HEK293 (cell line): ENCODE results near the gene GGT5.

Experiments used
- CTCF ChIA-PET: fragments of 350-600 bp; formaldehyde crosslinking; extraction: SDS; loops from one replicate; lab custom pipeline; 2021; ENCODE audit warnings: antibody characterized with exemption; lab: Yijun Ruan, JAX
- POLR2A ChIA-PET: fragments of 300-600 bp; formaldehyde crosslinking; extraction: SDS; loops from one replicate; lab custom pipeline; 2020; ENCODE audit warnings: antibody characterized with exemption, inconsistent platforms; lab: Yijun Ruan, JAX
- H3K27ac ChIP-seq: fragments of 200-500 bp; sonication (Bioruptor generic); 2 replicates; pipeline ENCODE4 v1.5.1; 2014; ENCODE audit warnings: low read depth, low read length, control low read depth, inconsistent platforms; ENCODE audit errors: extremely low read depth
- H3K36me3 ChIP-seq, 2 experiments: fragments of 200-500 bp in 1 of 2; sonication (Bioruptor generic) in 1 of 2; 1 replicate in 1 of 2; 2 replicates in 1 of 2; pipeline ENCODE4 v1.5.1; 2014 to 2017; ENCODE audit warnings: inconsistent platforms in 2 of 2, low read length in 2 of 2; ENCODE audit not compliant: control insufficient read depth in 2 of 2, insufficient read depth in 1 of 2
- H3K4me1 ChIP-seq: fragments of 200-500 bp; sonication (Bioruptor generic); 2 replicates; pipeline ENCODE4 v1.5.1; 2014; ENCODE audit warnings: mild to moderate bottlenecking, low read length, inconsistent platforms; ENCODE audit not compliant: control insufficient read depth, insufficient read depth
- H3K4me3 ChIP-seq: 2 replicates; pipeline ENCODE4 v1.5.1; 2011; ENCODE audit warnings: low read depth, mild to moderate bottlenecking, control low read depth, low read length, moderate library complexity
- H3K9me3 ChIP-seq: fragments of 200-500 bp; sonication (Bioruptor generic); 2 replicates; pipeline ENCODE4 v1.5.1; 2014; ENCODE audit warnings: low read depth, low read length, inconsistent platforms; ENCODE audit not compliant: control insufficient read depth, insufficient read depth
- KLF1 ChIP-seq: fragments of 450-650 bp; formaldehyde crosslinking; IDR thresholded peaks from 2 replicates; pipeline ENCODE4 v1.5.1; 2016; ENCODE audit warnings: missing biosample characterization, missing genetic modification characterization
- KLF8 ChIP-seq: fragments of 450-650 bp; formaldehyde crosslinking; IDR thresholded peaks from 2 replicates; pipeline ENCODE4 v1.5.1; 2016; ENCODE audit warnings: missing biosample characterization, missing genetic modification characterization
- PRDM10 ChIP-seq: fragments of 450-650 bp; formaldehyde crosslinking; IDR thresholded peaks from 2 replicates; pipeline ENCODE4 v1.5.1; 2016; ENCODE audit warnings: missing biosample characterization, missing genetic modification characterization
- RBAK ChIP-seq: fragments of 450-650 bp; formaldehyde crosslinking; IDR thresholded peaks from 2 replicates; pipeline ENCODE4 v1.5.1; 2016; ENCODE audit warnings: missing biosample characterization, missing genetic modification characterization
- SCRT2 ChIP-seq: fragments of 450-650 bp; formaldehyde crosslinking; IDR thresholded peaks from 2 replicates; pipeline ENCODE4 v1.5.1; 2016; ENCODE audit warnings: missing biosample characterization, missing genetic modification characterization
- SP3 ChIP-seq: fragments of 450-650 bp; formaldehyde crosslinking; IDR thresholded peaks from 2 replicates; pipeline ENCODE4 v1.5.1; 2016; ENCODE audit warnings: missing biosample characterization, missing genetic modification characterization
- ZBTB7A ChIP-seq: fragments of 450-650 bp; formaldehyde crosslinking; IDR thresholded peaks from 2 replicates; pipeline ENCODE4 v1.5.1; 2016; ENCODE audit warnings: low read depth, missing biosample characterization, missing genetic modification characterization
- ZIC2 ChIP-seq: fragments of 450-650 bp; formaldehyde crosslinking; IDR thresholded peaks from 2 replicates; pipeline ENCODE4 v1.5.1; 2016; ENCODE audit warnings: missing biosample characterization, missing genetic modification characterization
- ZNF239 ChIP-seq: fragments of 450-650 bp; formaldehyde crosslinking; IDR thresholded peaks from 2 replicates; pipeline ENCODE4 v1.5.1; 2016; ENCODE audit warnings: missing biosample characterization, missing genetic modification characterization
- ZNF266 ChIP-seq: fragments of 450-650 bp; formaldehyde crosslinking; IDR thresholded peaks from 2 replicates; pipeline ENCODE4 v1.5.1; 2016; ENCODE audit warnings: missing biosample characterization, missing genetic modification characterization, low read depth
- ZNF292 ChIP-seq: fragments of 450-650 bp; formaldehyde crosslinking; IDR thresholded peaks from 2 replicates; pipeline ENCODE4 v1.5.1; 2016; ENCODE audit warnings: low read depth, missing biosample characterization, missing genetic modification characterization, borderline replicate concordance
- ZNF449 ChIP-seq: fragments of 450-650 bp; formaldehyde crosslinking; IDR thresholded peaks from 2 replicates; pipeline ENCODE4 v1.5.1; 2017; ENCODE audit warnings: missing biosample characterization, mild to moderate bottlenecking, missing genetic modification characterization, moderate library complexity
- ZNF510 ChIP-seq: fragments of 450-650 bp; formaldehyde crosslinking; IDR thresholded peaks from 2 replicates; pipeline ENCODE4 v1.5.1; 2018; ENCODE audit warnings: mild to moderate bottlenecking, missing genetic modification characterization, missing biosample characterization; ENCODE audit not compliant: insufficient replicate concordance
- ZNF777 ChIP-seq: fragments of 450-650 bp; formaldehyde crosslinking; IDR thresholded peaks from 2 replicates; pipeline ENCODE4 v1.5.1; 2017; ENCODE audit warnings: missing biosample characterization, missing genetic modification characterization, borderline replicate concordance
- TF ChIP-seq, protein P1 (sequence below): fragments of 450-650 bp; formaldehyde crosslinking; IDR thresholded peaks from 2 replicates; pipeline ENCODE4 v1.5.1; 2016; ENCODE audit warnings: missing biosample characterization, missing genetic modification characterization

The GGT5 gene

GRCh38 chr22:24181996-24182899 is 62.6 kb downstream of the GGT5 start:
- Histone ChIP-seq H3K27ac (no peak overlapping the region), H3K36me3 (peaks cover 0 to 4% of the 10 kb centered on the region in 2 experiments; a peak in 1 of 3 replicates), H3K9me3 (no peaks in the 10 kb centered on the region), H3K4me3 (no peak overlapping the region), H3K4me1 (peaks cover 3% of the 10 kb centered on the region; the same call in 1 of the 2 replicates)
- CTCF ChIA-PET, result no interaction called here
- POLR2A ChIA-PET, result no interaction called here
- TF ChIP-seq, protein P1, sequence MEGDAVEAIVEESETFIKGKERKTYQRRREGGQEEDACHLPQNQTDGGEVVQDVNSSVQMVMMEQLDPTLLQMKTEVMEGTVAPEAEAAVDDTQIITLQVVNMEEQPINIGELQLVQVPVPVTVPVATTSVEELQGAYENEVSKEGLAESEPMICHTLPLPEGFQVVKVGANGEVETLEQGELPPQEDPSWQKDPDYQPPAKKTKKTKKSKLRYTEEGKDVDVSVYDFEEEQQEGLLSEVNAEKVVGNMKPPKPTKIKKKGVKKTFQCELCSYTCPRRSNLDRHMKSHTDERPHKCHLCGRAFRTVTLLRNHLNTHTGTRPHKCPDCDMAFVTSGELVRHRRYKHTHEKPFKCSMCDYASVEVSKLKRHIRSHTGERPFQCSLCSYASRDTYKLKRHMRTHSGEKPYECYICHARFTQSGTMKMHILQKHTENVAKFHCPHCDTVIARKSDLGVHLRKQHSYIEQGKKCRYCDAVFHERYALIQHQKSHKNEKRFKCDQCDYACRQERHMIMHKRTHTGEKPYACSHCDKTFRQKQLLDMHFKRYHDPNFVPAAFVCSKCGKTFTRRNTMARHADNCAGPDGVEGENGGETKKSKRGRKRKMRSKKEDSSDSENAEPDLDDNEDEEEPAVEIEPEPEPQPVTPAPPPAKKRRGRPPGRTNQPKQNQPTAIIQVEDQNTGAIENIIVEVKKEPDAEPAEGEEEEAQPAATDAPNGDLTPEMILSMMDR, result peak; percentile 67
- TF ChIP-seq SP3, result no peak

DNA sequence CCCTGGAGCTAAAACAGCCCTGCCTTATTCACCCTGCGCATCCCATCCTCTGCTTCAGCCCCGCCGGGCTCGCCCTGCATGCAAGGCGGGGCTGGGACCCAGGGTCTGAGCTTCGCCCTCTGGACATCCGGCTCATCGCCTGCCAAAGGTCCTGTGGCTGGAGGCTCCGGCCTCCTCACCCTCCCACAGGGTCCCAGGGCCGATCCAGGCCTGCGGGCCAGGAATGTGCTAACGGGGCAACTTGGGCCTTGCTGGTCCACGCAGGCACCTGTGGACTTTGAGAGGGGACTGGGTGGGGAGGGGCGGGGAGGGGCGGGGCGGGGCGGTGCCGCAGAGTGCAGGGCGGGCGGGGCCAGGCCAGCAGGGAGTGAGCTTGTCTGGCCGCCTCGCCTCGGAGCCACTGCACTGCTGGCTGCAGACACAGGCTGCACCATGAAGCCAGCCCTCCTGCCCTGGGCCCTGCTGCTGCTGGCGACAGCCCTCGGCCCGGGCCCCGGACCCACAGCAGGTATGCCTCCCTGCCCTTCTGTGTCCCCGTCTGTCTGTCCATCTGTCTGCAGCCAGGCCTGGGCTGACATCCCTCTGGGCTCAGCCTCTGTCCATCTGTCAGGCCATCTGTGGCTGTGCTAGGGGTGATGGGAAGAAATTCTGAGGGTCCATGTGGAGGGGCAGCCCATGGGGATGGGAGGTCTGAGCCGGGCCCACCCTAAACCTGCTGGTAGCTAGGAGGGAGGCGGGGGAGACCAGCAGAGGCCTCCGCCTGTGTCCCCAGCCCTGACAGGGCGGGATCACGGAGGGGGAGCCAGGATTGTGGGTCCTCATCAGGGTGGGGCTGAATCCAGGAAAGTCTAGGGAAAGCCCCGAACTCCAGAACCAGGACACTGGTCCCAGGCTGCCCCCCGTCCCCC is 63.5 kb downstream of the GGT5 start, which contains the start of gene SUSD2:
SUSD2 (plus strand) TSS at position 400 of the 908 bp plus-strand sequence; CDS start at position 433, 33 bp downstream.
- TF ChIP-seq ZNF449 (tag by site-specific recombination) (peak; percentile 97), SCRT2 (tag by site-specific recombination) (peak; percentile 56; the same call in 1 of the 2 replicates), ZNF292 (no peak), KLF1 (peak; percentile 84), KLF8 (tag by site-specific recombination) (0 out of 2 replicates have a peak, but pooled peaks have one; percentile 6)
- Histone ChIP-seq H3K4me3 (no peak within 1 kb of the TSS), H3K9me3 (no peaks in the 10 kb centered on the region), H3K27ac (no peak within 1 kb of the TSS), H3K36me3 (peaks cover 0 to 11% of the 10 kb centered on the region in 2 experiments; a peak in 1 of 3 replicates), H3K4me1 (peaks cover 3% of the 10 kb centered on the region; the same call in 1 of the 2 replicates)
- ChIA-PET POLR2A (interaction anchor here (0.5 to 1.0 kb wide), 2 partner anchors 9 to 24 kb away, joined by 3 to 4 read pairs; no protein-coding TSS in a partner anchor), CTCF (interaction anchor here (1.0 to 7.9 kb wide), 2 partner anchors 8 to 24 kb away, joined by 4 to 114 read pairs; no protein-coding TSS in a partner anchor)

DNA sequence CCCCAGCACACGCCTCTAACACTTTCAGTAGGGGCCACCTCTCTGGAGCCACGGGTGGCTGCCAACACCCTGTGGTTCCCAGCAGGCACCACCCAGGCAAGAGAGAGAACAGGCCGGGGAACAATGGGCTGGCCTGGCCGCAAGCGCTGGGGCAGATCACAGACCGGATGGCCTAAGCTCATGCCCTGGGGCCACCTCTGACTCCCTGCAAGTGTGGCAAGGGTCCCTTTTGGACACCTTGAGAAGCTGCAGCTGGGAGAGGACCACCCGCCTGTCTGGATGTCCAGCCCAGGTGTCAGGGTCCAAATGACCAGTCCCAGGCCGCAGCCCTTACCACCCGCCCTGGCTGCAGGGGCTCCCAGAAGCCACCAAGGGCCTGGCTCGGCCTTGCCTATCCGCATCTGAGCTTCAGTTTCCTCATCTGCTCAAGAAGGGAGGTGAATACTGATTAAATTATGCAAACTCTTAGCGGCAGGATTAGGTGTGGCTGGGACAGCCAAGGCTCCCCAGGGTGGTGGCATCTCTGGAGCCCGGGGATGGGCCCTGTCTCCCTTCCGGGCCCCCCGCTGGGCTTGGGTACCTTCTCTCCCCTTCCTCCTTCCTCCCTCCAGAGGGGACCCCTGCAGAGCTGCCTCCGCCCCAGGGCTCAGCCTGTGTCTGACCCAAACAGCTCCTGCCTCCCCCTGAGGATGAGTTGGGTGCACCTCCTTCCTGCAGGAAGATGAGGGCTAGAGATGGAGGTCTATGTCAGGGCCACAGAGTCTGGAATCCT is 64.4 kb downstream of the GGT5 start:
- CTCF ChIA-PET, result interaction anchor here (1.0 to 7.9 kb wide), 2 partner anchors 9 to 24 kb away, joined by 4 to 114 read pairs; no protein-coding TSS in a partner anchor
- H3K4me3 ChIP-seq, result no peak overlapping the region
- POLR2A ChIA-PET, result interaction anchor here (1.0 kb wide), 1 partner anchor 10 kb away, joined by 3 read pairs; no protein-coding TSS in a partner anchor
- no peaks in the 10 kb centered on the region for H3K9me3 ChIP-seq
- H3K27ac ChIP-seq, result no peak overlapping the region
- H3K4me1 ChIP-seq, result peaks cover 3% of the 10 kb centered on the region; the same call in 1 of the 2 replicates
- peaks cover 0 to 20% of the 10 kb centered on the region in 2 experiments; a peak in 1 of 3 replicates for H3K36me3 ChIP-seq
- TF ChIP-seq ZNF239 (tag by site-specific recombination), result no peak
- no peak for TF ChIP-seq ZNF510 (tag by site-specific recombination)
- TF ChIP-seq ZIC2 (tag by site-specific recombination), result peak; percentile 21
- no peak for TF ChIP-seq ZBTB7A
- no peak for TF ChIP-seq KLF1
- peak; percentile 46; the same call in 1 of the 2 replicates for TF ChIP-seq PRDM10 (tag by site-specific recombination)
- TF ChIP-seq RBAK, result no peak
- TF ChIP-seq ZNF777 (tag by site-specific recombination), result no peak
- TF ChIP-seq ZNF266 (tag by site-specific recombination), result no peak
- TF ChIP-seq KLF8 (tag by site-specific recombination), result 0 out of 2 replicates have a peak, but pooled peaks have one; percentile 14
